Activated CD8-positive, alpha-beta memory T cell treated with anti-CD3 and anti-CD28 coated beads, Interleukin-2, amount 50 U/mL, for 1 hour (primary cell): ENCODE results near the gene GPC3.

ENCODE experiments used
- DNase-seq: peaks from one replicate; pipeline ENCODE4 v3.0.0-alpha.2; 2020; ENCODE audit errors: extremely low read depth

The GPC3 gene

DNA sequence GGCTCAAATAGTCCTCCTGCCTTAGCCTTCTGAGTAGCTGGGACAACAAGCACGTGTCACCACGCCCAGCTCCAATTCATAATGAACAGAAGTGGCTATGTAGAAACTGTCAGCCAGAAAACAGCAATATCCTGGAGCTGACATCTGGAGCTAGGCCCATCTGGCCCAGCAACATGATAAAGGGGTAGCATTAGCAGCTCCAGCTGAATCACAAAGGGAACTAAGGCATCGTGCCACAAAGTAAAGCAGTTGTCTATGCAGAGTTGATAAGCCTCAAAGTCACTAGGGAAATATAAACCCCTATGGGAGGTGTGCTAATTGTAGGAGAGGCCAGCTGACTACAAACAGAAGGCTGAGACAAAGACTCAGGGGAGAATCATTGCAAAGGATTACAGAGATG lies 299.6 kb downstream of the GPC3 start:
- no peak for DNase-seq

DNA sequence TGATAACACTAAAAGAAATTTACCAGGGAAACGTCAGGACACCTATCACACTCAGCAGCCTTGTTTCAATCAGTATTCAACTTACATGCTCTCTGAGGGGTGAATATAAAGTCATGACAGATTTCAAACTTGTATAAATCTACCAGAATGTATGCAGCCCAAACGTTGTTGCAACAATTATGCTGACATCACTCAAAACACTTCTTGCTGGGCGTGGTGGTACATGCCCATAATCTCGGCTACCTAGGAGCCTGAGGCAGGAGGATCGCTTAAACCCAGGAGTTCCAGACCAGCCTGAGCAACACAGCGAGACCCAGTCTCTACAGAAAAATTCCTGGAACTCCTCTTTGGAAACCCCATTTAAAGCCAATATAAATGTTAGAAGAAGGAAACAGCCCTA lies 303.5 kb downstream of the GPC3 start:
- DNase-seq: no peak

DNA sequence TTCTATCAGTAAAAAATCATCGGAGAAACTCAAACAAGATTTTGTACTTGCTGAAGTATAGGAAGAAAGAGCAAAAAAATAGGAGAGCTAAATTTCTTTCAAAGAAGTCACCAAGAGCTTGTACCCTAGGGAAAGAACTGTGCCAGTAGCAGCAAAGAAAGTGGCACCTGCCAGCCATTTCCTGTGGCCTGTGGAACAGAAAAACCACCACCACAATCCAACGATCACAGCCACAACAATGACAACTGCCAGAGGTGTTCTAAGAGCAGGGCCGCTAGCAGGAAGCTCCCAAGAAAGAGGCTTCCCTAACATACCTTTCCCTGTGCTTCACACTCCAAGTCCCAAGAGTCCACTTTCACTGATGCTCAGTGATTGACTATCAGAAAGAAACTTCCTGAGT lies 304.0 kb downstream of the GPC3 start:
- no peak for DNase-seq

DNA sequence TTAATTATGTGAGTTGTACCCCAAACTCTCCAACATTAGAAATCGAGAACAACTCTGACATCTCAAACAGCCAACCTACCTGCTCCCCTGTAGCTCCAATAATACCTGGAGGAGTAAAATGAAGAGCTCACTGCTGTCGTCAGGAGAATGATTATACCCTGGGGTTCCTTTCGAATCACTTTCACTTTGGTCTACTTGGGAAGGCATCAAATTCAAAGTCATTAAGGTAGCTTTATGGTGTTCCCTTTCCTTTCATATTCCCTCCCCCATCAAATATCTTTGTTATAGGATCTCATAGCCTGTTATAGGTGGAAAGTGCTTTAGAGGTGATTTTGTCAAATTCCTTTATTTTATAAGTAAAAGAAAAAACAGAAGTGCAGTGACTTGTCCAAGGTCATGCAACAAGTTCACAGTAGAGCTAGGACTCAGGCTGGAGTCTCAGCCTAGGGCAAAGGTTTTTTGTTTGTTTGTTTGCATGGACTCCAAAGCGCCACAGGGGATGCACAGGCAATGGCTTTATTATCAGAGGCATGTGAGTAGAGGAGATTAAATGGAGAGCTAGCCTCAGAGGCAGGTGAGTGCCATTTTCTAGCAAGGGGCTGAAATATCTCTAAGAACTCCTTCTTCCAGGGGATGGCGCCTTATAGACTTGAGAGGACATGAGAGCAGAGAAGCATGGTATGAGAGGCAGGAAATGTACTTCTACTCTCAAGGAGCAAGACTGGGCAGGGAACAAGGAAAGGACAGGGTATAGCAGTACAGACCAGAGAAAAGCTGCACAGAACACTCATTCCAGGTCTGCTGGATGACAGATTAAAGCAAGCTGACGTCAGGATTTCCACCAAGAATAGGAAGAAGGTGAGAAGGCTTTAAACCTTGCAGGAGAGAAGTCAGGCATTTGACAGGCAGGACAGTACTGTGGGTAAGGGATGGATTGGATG lies 308.0 kb downstream of the GPC3 start:
- DNase-seq: no peak

DNA sequence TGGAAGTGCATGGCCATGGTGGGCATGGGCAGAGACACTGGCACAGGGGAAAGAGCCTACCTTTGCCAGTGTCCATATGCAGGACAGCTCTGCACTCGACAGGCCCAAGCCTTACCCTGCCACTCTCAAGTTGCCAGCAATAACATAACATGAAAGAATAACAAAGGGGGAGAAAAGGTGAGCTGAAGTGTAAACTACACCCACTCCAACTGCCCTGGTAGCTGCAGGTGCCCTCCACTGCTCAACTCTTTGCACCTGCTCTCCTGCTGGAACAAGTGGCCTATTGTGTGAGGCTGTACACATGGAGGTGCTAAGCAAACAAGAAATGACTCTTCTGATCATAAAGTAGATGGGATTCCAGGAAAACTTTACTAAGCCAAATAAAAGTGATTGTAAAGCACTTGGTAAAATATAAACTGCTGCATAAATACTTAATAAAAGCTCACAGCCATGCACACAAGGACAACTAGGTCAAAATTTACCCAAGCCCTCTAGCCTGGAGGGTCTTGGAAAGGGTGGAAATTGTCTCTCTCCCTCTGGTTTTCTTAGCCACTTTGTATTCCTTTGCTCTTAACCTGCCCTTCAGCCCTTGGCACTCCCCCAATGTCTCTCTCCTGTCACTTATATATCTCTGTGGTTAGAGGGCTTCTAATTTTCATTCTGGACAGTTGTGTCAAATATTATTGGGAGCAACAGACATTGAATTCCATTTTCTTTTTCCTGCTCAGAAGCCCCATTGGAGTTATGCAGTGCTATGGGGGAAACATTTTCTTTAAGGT lies 308.9 kb downstream of the GPC3 start:
- DNase-seq: no peak

DNA sequence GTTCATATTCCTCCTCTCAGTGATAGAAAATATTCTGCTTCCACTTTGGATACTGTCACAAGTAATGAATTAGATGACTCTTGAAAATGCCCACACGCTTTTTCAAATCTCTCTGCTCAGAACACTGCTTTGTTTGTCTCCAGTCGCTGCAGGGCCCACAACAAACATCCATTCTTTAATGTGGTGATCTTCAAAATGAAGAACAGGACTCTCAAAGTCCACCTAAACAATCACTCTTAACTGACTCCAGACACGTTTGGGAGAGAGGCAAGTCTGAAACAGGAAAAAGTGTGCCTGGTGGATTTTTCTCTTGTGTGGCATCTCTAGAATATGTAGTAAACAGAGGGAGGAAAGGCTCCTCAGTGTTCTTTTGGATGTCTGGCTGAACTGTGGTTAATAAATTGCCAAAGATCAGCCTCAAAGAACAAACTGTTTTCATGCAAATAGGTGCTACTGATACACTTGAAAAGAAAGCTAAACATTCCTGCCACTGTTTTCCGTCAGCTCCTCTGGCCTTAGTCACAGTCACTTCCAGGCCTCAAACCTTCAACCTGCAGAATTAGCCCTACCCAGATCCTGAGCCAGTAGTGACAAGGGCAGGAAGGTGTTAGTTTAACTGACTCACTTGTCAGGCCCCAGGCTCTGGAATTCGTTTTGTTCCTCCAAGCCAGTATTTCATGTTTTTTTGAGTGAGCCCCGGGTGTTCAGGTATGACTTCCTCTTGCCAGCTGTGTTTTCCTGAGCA lies 310.5 kb downstream of the GPC3 start:
- no peak for DNase-seq

DNA sequence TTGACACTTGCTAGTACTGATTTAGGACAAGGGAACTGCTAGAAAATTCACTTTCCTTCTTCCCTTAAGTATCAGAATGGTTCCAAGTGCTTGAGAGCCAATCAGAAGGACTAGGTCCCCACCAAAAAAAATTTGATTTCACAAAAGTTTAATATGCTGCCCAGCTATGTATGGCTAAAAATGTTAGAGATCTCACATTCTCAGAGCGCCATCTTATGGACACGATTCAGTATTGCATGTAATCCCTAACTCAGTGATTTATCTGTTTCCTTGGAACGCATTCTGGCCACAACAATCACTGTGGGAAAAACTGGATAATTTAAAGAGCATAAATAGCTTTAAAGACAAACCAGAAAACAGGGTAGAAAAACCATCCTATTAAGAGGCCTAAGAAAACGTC lies 315.0 kb downstream of the GPC3 start:
- DNase-seq: no peak

DNA sequence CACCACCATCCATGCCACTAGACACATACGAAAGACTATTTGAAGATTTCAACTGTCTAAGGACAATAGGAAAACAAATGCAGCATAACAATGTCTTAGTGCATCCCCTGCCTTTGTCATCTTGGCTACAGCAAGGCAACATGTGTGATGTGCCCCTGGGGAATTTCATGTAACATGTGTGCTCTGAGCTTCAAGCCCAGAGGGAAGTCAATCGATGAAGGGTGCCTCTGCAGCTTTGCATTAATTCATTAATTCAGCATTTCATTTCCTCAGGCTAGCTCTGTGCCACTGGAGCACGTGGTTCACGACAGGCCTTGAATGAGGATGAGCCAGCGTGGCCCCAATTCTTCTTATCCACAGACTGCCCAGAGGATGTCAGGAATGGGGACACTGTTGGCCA lies 316.2 kb downstream of the GPC3 start:
- DNase-seq: no peak

DNA sequence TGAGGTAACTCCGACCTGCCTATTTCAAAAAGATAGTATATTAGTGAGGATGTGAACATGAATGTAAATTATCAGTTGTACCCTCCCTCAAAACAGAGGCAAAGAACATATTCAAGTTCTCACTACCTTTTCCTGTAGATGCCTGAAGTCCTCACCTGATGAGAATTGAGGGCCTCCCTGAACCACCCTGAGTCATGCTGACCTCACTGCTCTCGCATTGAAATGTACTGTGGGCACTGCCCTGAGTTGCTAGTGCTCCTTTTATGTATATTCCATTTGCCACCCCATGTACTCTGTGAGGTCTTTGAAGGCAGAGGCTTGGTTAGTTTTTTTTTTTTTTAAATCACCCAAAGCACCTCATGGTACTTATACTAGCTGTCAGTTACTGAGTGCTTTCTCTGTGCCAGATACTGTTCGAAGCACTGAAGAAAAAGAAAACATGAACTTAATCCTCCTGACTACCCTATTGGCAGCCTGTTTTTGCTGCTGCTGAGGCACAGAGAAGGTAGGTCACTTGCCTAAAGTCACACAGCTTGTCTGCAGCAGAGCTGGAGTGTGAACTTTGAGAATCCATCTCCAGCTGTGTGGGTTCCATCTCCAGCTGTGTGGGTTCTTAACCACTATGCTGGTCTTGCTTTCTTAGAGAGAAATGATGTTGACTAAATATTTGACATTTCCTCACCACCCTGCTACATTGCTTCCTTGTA lies 317.0 kb downstream of the GPC3 start:
- no peak for DNase-seq

DNA sequence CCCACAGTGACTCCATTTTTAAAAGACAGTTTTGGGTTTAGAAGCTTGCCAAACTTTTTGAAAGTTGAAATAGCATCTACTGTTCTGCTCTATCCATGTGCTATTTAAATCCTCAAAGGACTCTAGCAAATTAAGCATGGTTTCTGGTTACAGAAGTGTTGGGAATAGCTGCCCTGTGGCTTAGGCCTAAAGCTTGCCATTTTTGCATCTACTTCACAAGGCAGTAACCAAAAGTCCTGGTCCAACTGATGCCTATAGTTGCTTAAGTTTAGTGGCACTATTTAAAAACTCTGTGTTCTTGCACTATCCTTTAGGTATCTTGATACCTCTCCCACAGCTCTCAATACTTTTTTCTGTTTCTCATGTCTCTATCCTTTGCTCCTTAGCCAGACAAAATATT lies 319.1 kb downstream of the GPC3 start:
- DNase-seq: no peak

DNA sequence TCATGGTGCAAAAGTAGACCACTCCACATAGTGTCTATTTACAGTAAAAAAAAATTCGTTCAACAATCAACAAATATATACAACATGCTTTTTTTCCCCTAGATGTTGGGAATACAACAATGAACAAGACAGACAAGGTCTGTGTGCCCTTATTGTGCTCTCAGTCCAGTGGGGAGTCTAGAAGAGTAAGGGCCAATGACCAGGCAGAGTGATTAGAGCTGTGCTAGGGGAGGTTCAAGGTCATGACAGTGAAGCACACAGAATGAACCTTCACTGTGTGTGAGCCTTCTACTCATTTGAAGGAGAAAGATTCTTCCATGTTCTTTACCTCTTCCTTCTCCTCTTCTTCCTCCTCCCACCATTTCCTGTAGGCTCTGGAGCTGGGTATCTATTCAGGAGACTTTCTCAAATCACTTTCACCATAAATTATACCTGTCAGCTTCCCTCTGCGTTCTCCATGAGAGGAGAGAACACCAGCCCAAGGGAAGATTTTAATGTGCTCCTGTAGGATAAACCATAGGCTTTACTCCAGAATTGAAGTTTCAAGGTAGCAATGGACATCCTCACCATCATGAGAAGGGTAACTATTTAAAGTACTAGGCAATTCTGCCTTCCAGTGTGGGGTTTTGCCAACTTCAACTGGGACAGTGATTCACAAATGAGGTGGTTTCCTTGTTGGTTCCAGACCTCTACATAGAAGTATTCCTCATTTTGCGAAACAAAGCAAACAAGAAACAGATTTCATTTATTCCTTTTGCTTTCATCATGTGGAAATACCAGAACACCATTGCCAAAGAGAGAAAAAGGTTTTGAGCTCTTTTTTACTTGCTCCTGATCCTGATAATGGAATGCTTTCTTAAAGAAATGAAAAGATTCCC lies 323.2 kb downstream of the GPC3 start:
- DNase-seq: no peak

DNA sequence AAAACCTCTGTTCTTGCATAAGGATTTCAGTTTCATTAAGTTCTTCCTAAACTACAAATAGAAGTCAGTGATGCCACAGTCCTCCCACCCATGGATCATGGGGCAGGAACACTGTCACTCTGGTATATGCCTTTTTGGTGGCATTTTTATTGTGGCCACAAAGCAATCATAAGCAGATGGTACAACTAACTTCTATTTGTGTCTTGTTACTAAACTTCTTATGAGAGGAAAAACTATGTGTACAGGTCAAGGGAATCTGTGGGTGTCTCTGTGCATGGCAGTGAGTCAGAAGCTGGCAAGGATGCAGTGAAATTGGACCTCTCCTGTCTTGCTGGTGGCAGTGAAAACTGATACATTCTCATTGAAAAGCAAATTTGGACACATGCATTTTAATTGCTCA lies 325.1 kb downstream of the GPC3 start:
- DNase-seq: no peak

DNA sequence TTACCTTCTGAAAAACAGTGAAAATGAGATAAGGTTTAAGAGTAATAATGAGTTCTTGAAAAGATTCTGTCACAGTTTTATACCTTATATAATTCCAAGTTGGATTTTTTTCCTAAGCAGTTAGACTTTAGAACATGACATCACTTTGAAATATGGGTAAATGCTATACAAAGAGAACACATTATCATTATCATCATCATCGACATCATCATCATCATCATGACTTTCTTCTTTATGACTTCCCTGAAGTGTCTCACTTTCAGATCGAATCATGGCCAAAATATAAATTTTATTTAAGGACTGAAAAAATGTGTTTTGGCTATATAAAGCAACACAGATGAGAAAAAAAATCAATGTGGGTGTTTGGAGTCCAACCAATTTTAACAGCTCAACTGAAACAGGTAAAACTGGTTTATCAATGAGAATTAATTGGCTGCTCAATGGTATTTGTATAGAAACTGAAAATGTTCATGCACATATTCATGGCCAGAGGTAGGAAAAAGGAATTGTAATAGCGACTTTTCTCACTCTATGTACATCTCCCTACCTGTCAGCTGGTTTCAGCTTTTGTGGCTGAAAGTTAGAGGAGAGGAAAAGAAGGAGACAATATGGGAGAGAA lies 327.0 kb downstream of the GPC3 start:
- DNase-seq: no peak

DNA sequence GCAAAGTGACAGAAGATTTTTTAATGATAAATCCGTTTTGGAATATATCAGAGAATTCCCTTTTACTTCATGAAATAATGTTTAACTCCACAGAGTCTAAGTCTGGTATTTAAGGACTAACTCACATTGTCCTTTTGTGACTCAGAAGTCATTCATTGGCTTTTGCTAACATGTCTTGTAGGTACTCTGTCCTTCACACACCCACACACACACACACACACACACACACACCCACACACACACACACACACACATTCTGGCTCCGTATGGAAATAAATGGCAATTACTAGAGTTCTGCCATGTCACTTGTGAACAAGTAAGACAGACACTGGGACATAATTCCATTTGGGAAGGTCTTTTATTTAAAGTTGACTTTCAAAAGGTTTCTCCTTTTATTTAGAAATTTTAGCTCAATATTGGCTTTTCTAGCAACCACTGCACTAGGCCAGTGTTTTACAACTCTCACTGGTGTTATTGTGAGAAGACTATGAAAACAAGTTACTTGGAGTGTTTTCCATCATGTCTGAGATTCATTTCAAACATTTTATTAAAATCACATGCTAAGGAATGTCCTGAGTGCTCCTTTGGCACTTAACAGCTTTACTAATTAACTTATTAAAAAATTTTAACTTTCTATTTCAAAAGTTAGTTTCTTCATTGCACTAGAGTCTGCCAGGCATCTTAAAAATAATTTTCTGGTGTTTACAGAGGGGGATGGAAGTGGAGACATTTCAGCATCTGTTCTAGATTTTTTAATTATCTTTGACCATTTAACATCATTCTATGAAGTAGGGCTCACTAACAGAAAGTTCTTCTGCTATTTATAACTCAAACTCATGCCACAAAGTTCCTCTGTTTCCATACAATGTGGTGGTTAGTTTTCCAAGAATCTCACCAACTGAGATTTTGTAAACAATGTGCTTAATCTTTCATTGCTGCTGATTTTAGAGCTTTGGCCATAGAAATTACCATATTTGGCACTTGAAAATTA lies 329.8 kb downstream of the GPC3 start:
- no peak for DNase-seq

DNA sequence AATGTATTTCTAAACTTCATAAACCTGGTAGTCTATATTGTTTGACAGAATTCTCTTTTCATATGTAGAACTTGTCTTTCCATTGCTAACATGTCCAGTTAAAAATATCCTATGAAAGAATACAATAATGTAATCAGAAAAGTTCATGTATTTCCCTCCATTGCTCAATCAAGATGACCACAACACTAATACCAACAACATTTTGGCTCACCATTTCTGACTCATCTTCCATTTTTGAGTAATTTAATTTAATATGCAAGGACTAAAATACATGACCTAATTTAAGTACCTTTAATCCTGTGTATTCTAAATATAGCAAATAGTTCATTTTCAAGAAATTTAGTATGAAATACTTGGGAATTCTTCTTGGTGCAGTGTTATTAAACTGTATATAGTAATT lies 330.6 kb downstream of the GPC3 start:
- DNase-seq: no peak

DNA sequence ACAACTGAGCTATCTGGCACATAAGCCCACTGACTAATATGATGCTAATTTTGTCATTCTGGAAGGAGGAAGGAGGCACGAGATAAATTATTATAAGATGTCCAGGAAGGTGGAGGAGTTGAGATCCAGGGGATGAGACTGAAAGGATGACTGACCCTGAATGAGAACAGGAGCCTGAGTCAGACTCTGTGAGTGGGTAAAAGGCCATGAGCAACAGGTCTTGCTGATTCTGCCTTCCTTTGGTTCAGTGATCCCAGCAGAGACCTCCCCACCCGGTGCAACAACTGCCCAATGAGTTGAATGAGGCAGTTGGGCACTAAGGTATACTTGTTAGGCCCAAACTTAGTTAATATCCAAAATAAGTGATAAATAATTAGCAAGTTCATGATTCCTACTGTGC lies 332.0 kb downstream of the GPC3 start:
- no peak for DNase-seq

DNA sequence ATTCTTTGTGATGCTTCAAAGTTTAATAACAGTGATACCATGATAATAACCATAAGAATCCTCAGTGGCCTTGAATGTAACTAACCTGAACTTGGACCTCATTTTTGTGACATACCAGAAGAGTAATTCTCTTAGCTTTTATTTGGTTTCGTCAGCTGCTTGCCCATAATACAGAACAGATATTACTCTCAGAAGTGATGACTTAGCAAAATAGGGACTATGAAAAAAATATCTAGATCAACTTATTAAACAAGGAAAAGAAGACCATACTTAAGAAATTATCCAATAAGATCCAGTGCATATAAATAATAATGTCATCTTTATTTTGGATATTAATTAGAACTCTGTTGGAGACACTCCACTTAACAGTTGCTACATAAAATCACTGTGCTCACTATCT lies 333.2 kb downstream of the GPC3 start:
- DNase-seq: no peak

DNA sequence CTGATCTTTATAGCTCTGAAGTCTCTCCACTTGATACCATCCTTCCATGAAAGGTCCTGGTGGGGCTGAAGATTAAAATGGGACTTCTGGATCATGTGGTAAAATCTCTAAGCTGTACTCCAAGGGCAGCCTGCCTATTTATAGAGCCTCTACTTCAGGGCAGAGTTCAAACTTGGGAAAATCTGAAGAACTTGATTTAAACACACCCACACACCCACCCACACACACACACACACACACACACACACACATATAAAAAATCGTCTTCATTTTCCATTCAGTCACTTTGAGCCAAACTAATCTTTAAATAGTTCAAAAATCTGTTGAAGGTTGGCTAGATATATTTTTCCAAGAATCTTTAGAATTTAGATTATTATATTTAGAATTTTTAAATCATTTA lies 335.2 kb downstream of the GPC3 start:
- DNase-seq: no peak

DNA sequence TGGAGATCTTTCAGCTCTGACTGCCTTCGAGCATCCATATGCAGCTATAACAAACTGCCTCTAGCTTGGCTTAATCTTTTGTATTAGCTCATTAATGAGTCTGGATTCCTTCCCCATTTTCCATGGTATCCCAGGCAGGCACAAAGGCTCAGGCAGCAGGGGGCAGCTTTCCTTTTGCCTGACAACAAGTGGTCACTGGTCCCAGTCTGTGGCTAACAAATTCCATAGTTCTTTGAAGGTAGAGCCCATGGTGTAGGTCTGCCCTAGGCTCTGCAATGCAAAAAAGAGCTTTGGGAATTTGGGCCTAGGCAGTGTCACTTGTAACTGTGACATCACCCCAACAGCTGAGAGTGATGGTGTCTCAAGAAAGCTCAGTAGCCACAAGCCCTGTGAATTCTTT lies 335.7 kb downstream of the GPC3 start:
- DNase-seq: no peak
